ENCODE results near the gene TYROBP. TPM values are rescaled to one million over a fixed set of nuclear protein-coding genes. Genes with fewer than 3 reads are reported as not detected.
"Not testable (repeated sequence)": the region's sequence is repeated elsewhere in the genome, so short reads cannot be mapped to it uniquely, and the experiment has no call there.

The TYROBP gene
- total RNA-seq, 2 donors from 2014 or later, result 65.3 to 235 TPM

DNA sequence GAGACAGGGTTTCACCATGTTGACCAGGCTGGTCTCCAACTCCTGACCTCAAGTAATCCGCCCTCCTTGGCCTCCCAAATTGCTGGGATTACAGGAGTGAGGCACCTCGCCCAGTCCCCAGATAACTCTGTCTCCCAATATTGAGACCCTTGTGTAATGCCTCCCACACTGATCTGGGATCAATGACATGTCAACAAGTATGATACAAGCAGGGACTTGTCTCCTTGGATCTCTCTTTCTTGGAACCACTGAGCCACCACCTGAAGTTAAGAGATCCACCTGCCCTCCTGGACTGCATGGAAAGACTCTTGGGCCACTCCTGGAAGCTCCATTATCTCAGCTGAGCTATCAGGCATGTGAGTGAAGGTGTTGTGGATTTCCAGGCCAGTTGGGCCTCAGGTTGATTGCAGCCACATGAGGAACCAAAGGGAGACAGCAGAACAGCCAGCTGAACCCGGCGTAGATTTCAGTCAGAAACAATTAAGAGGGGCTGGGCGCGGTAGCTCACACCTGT lies 22.8 kb downstream of the TYROBP start:
- Mint-ChIP-seq H3K36me3 (peaks cover 16% of the 10 kb centered on the region), H3K27me3 (peaks cover under 1 to 2% of the 10 kb centered on the region in 2 donors), H3K9me3 (no peaks in the 10 kb centered on the region), H3K27ac (peak overlapping the region in 1 of 2 donors; percentile 25), H3K4me1 (ENCODE audit: low read depth in 2 of 2) (peaks cover 8 to 21% of the 10 kb centered on the region in 2 donors), H3K4me3 (no peak overlapping the region)
- DNase-seq (ENCODE audit: low spot score), result no peak
- ATAC-seq, result no peak

DNA sequence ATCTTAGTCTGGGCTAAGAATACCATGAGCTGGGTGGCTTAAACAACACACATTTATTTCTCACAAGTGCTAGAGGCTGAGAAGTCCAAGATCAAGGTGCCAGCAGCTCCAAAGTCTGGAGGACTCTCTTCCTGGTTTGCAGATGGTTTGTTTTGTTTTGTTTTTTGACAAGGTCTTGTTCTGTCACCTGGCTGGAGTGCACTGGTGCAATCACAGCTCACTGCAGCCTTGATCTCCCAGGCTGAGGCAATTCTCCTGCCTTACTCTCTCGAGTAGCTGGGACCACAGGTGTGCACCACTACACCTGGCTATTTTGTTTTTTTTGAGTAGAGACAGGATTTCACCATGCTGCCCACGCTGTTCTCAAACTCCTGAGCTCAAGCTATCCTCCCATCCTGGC lies 24.2 kb downstream of the TYROBP start:
- Mint-ChIP-seq H3K27me3 (peaks cover 8 to 12% of the 10 kb centered on the region in 2 donors), H3K9me3 (no peaks in the 10 kb centered on the region), H3K27ac (no peak overlapping the region), H3K36me3 (peaks cover 10% of the 10 kb centered on the region), H3K4me3 (no peak overlapping the region), H3K4me1 (ENCODE audit: low read depth in 2 of 2) (peaks cover 16 to 25% of the 10 kb centered on the region in 2 donors)
- no peak for DNase-seq (ENCODE audit: low spot score)
- no peak for ATAC-seq

DNA sequence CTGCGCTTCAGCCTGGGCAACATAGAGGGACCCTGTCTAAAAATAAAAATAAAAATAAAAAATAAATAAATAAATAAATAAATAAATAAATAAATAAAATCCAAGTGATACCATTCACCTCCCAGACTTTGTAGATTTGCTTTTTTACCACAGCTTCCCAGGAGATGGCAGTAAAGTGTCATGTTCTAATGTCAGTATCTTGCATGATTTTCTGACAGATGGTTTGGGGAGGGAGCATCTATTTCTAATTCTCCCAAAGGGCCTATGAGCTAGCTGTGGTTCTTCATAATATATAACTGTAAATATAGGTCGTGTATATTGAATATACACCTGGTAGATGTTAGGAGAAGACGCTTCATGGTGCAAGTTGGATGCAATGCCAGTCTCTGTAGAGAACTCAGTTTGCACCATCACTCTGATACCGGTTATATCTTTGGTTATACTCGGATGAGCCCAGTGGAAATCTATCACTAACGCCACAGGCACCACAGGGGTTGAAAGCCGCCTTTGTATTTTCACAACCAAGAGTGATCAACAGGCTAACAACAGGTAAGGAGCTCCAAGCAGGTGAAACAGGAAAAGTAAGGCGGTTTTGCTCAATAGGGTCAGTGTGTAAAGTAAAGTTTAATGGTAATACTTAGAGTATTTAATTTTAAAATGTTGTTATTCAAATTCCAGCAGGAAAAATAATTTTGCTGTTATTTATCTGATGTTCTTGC lies 25.8 kb downstream of the TYROBP start:
- ATAC-seq (peak in 1 of 2 donors; percentile 64), DNase-seq (ENCODE audit: low spot score) (no peak)
- peak overlapping the region in 1 of 2 donors; percentile 11 for H3K27ac Mint-ChIP-seq
- H3K36me3 Mint-ChIP-seq, result no peaks in the 10 kb centered on the region
- H3K9me3 Mint-ChIP-seq, result no peaks in the 10 kb centered on the region
- H3K27me3 Mint-ChIP-seq, result peaks cover 15 to 18% of the 10 kb centered on the region in 2 donors
- H3K4me3 Mint-ChIP-seq, result no peak overlapping the region
- peaks cover 8 to 17% of the 10 kb centered on the region in 2 donors for H3K4me1 Mint-ChIP-seq (ENCODE audit: low read depth in 2 of 2)

DNA sequence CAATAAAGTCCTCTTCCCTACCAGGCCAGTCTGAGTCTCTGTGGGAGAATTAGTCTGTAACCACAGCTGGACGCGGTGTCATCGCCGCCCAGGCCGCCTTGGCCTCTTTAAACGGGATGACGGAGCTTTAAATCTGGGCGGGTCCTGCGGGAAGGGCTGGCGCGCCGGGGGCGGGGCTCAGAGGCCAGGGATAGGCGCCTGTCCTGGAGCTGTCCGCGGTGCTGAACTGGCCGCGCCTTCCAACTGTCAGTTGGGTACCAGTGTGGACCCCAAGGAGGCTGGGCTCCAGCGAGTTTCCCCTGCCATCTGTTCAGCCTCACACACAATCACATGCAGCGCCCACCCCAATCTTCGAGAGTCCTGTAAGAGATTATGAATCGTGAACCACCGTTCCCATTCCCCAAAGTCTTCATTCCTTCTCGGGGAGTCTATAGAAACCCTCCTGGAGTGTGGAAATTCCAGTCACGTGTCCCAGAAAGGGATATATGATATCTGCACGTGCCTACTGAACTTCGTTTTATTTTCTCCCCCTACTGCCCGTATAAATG lies 28.3 kb downstream of the TYROBP start:
- Mint-ChIP-seq H3K4me1 (ENCODE audit: low read depth in 2 of 2) (peaks cover 8 to 12% of the 10 kb centered on the region in 2 donors), H3K4me3 (no peak overlapping the region), H3K27ac (no peak overlapping the region), H3K27me3 (peaks cover 18% of the 10 kb centered on the region in 2 donors), H3K9me3 (no peaks in the 10 kb centered on the region), H3K36me3 (no peaks in the 10 kb centered on the region)
- DNase-seq (ENCODE audit: low spot score), result peak; percentile 85
- ATAC-seq, result peak; percentile 84 to 91

DNA sequence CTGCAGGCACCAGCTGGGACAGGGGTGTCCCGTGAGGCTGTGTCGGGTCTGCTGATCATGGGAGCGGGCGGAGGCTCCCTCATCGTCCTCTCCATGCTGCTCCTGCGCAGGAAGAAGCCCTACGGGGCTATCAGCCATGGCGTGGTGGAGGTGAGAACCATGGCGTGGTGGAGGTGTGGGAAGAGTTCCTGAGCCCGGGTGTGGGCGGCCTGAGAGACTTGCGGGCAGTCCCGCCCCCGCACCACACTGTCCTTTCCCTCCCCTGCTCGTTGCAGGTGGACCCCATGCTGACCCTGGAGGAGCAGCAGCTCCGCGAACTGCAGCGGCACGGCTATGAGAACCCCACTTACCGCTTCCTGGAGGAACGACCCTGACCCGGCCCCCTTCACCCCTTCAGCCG lies 29.0 kb downstream of the TYROBP start:
- Mint-ChIP-seq H3K9me3 (no peaks in the 10 kb centered on the region), H3K36me3 (no peaks in the 10 kb centered on the region), H3K27me3 (peaks cover 18% of the 10 kb centered on the region in 2 donors), H3K4me3 (no peak overlapping the region), H3K4me1 (ENCODE audit: low read depth in 2 of 2) (peaks cover 8 to 12% of the 10 kb centered on the region in 2 donors), H3K27ac (no peak overlapping the region)
- DNase-seq (ENCODE audit: low spot score) (no peak), ATAC-seq (no peak)

DNA sequence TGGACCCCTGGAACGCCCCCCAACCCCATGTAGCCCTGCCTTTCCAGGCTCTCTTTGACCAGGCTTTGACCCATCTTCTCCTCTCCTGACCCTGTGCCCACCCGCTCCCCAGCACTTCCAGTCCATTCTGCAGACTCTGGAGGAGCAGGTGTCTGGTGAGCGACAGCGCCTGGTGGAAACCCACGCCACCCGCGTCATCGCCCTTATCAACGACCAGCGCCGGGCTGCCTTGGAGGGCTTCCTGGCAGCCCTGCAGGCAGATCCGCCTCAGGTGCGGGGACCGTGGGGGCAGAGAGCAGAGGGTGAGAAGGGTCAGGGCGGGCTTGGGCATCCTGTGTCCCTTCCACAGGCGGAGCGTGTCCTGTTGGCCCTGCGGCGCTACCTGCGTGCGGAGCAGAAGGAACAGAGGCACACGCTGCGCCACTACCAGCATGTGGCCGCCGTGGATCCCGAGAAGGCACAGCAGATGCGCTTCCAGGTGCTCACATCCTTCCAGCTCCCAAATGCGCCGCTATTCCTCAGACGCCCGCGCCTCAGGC lies 33.6 kb downstream of the TYROBP start:
- Mint-ChIP-seq H3K27me3 (peaks cover 21 to 24% of the 10 kb centered on the region in 2 donors), H3K27ac (no peak overlapping the region), H3K4me3 (no peak overlapping the region), H3K9me3 (peaks cover 6% of the 10 kb centered on the region), H3K4me1 (ENCODE audit: low read depth in 2 of 2) (peaks cover 8 to 10% of the 10 kb centered on the region in 2 donors), H3K36me3 (no peaks in the 10 kb centered on the region)
- ATAC-seq (no peak), DNase-seq (ENCODE audit: low spot score) (no peak)

DNA sequence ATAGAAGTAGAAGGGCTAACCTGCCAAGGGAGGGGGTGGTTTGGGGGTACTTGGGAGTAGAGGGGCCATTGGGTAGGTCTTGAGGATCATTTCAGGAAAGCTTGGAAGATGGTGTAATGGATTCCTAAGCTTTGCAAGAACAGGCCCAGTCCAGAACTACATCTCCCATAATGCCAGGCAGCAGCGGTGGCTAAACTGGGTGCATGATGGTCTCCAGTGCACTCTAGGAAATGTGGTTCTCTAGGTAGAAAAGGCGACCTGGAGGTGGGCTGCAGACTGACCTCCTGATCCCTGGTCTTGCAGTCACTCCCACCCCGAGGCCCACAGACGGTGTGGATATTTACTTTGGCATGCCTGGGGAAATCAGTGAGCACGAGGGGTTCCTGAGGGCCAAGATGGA lies 35.9 kb downstream of the TYROBP start:
- Mint-ChIP-seq H3K27me3 (peaks cover 22% of the 10 kb centered on the region in 2 donors), H3K36me3 (no peaks in the 10 kb centered on the region)

DNA sequence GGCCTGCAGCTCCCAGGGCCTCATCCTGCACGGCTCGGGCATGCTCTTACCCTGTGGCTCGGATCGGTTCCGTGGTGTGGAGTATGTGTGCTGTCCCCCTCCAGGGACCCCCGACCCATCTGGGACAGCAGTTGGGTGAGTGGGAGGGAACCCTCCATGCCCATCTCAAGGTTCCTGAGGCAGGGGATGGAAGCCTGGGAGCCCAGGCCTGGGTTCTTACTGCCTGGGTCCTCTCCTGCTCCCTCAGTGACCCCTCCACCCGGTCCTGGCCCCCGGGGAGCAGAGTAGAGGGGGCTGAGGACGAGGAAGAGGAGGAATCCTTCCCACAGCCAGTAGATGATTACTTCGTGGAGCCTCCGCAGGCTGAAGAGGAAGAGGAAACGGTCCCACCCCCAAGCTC lies 36.5 kb downstream of the TYROBP start:
- peaks cover 23 to 24% of the 10 kb centered on the region in 2 donors for H3K27me3 Mint-ChIP-seq
- H3K4me1 Mint-ChIP-seq (ENCODE audit: low read depth in 2 of 2), result peaks cover 14 to 16% of the 10 kb centered on the region in 2 donors
- DNase-seq (ENCODE audit: low spot score) (no peak), ATAC-seq (no peak)
- H3K9me3 Mint-ChIP-seq, result peaks cover 6% of the 10 kb centered on the region
- no peak overlapping the region for H3K4me3 Mint-ChIP-seq
- H3K27ac Mint-ChIP-seq, result no peak overlapping the region
- no peaks in the 10 kb centered on the region for H3K36me3 Mint-ChIP-seq

More for the DNA sequence above, 35.9 kb downstream of the TYROBP start:
- H3K9me3 Mint-ChIP-seq, result peaks cover 6% of the 10 kb centered on the region
- no peak overlapping the region for H3K4me3 Mint-ChIP-seq
- DNase-seq (ENCODE audit: low spot score) (no peak), ATAC-seq (no peak)
- H3K27ac Mint-ChIP-seq, result no peak overlapping the region
- peaks cover 14 to 16% of the 10 kb centered on the region in 2 donors for H3K4me1 Mint-ChIP-seq (ENCODE audit: low read depth in 2 of 2)

DNA sequence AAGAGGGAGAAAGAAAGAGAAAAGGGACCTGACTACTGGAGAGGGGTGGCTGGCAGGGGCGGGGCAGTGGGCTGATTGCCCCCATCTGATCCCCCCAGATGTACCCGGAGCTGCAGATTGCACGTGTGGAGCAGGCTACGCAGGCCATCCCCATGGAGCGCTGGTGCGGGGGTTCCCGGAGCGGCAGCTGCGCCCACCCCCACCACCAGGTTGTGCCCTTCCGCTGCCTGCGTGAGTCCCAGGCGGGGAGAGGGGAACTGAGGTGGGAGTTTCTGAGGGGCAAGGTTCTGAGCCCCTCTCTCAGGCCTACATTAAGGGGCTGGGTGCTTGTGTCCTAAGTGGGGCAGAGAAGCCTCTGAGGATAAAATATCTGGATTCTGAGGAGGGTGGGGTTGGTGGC lies 37.3 kb downstream of the TYROBP start:
- ATAC-seq (no peak), DNase-seq (ENCODE audit: low spot score) (no peak)
- Mint-ChIP-seq H3K4me1 (ENCODE audit: low read depth in 2 of 2) (peaks cover 14 to 16% of the 10 kb centered on the region in 2 donors), H3K27ac (no peak overlapping the region), H3K27me3 (peaks cover 27 to 32% of the 10 kb centered on the region in 2 donors), H3K4me3 (no peak overlapping the region), H3K9me3 (peaks cover 6% of the 10 kb centered on the region), H3K36me3 (no peaks in the 10 kb centered on the region)

DNA sequence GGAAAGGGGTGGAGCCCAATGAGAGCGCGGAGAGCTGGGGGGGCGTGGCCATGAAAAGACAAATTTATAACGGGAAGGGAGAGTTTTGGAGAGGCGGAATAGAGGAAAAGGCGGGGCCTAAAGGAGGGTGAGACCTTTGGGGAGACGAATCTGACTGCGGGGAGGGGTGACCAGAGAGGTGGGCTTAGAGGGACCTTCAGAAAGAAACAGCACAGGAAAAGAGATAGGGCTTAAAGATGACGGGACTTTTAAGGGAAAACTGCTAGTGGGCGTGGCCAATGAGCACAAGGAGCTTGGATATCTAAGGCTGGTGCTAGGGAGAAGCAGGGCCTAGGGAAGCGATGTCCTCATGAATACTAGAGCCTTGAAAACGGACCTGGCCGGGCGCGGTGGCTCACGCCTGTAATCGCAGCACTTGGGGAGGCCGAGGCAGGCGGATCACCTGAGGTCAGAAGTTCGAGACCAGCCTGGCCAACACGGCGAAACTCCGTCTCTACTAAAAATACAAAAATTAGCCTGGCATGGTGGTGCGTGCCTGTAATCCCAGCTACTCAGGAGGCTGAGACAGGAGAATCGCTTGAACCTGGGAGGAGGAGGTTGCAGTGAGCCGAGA lies 37.9 kb downstream of the TYROBP start:
- H3K9me3 Mint-ChIP-seq; H3K36me3 Mint-ChIP-seq; H3K27ac Mint-ChIP-seq; DNase-seq (ENCODE audit: low spot score): not testable (repeated sequence)
- peaks cover 14 to 16% of the 10 kb centered on the region in 2 donors for H3K4me1 Mint-ChIP-seq (ENCODE audit: low read depth in 2 of 2)
- ATAC-seq, result peak in 1 of 2 donors; percentile 64
- H3K27me3 Mint-ChIP-seq, result peaks cover 32 to 37% of the 10 kb centered on the region in 2 donors
- H3K4me3 Mint-ChIP-seq, result peak overlapping the region; percentile 76

DNA sequence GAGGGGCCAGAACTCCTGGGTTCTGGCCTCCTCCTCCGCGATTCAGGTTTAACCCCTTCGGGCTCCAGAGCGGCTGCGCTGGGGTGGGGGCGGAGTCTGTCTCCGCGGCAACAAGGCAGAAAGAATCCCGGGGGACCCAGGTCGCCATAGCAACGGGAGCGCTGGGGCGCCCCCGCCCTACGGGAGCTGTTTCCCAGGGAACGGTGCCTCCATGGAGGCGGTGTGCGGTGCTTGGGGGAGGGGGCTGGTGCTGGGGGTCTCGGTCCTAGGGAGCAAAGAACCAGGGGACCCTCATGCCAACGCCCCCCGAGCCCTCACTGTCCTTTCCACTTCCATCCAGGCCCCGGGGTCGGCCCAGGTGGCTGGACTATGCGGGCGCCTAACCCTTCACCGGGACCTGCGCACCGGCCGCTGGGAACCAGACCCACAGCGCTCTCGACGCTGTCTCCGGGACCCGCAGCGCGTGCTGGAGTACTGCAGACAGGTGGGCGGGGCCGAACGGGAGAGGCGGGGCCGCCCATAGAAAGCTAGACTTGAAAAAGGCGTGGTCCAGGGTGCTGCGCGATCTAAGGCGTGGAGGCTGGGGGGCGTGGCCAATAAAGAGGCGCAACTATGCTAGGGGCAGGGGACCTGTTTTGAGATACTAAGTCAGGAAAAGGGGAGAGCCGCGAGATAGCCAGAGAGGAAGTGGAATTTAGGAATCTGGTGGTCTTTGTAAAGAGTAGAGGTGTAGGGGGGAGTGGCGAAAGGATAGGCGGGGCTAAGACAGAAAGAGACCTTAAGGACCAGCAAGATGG lies 38.6 kb downstream of the TYROBP start:
- ATAC-seq (peak; percentile 80 to 85), DNase-seq (ENCODE audit: low spot score) (peak; percentile 85)
- no peaks in the 10 kb centered on the region for H3K36me3 Mint-ChIP-seq
- H3K27me3 Mint-ChIP-seq, result peaks cover 37 to 44% of the 10 kb centered on the region in 2 donors
- peaks cover 14 to 18% of the 10 kb centered on the region in 2 donors for H3K4me1 Mint-ChIP-seq (ENCODE audit: low read depth in 2 of 2)
- H3K27ac Mint-ChIP-seq, result no peak overlapping the region
- peaks cover 6% of the 10 kb centered on the region for H3K9me3 Mint-ChIP-seq
- H3K4me3 Mint-ChIP-seq, result peak overlapping the region; percentile 76

DNA sequence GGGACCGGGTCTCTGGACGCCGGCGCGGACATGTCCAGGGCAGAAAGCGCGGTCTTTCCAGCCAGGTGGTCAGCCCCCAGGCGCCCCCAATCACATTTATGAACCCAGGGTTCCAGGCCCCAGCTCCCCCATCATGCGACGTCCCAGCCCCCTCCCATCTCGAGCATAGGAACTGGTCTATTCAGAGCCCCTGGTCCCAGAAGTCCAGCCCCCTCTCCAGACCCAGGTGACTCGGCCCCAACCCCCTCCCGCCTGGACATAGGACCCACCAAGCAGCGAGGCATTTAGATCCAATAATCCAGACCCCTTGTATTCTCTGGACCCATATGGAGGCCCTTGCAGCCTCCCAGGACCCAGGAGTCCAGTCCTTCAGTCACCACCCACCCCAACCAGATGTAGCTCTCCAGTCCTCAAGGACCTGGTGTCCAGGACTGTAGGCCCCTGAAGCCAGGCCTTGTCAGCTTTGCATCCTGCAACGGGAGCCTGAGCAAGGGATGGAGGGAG lies 39.2 kb downstream of the TYROBP start:
- Mint-ChIP-seq H3K27me3 (peaks cover 37 to 45% of the 10 kb centered on the region in 2 donors), H3K4me1 (ENCODE audit: low read depth in 2 of 2) (peaks cover 14 to 18% of the 10 kb centered on the region in 2 donors), H3K36me3 (no peaks in the 10 kb centered on the region), H3K27ac (no peak overlapping the region), H3K4me3 (peak overlapping the region; percentile 34), H3K9me3 (peaks cover 6% of the 10 kb centered on the region)
- no peak for ATAC-seq
- DNase-seq (ENCODE audit: low spot score), result no peak

All from natural killer cell treated with Interleukin-12 subunit alpha and Interleukin-12 subunit beta and Interleukin-15 and Interleukin-18, amount 100 ng/mL, for 72 hours (primary cell).